ENCODE measurements around the gene CRYBG3. TPM values are rescaled to one million over a fixed set of nuclear protein-coding genes. Genes with fewer than 3 reads are reported as not detected.

The CRYBG3 gene
- total RNA-seq, 1 donor from 2014 or later, result 43.2 TPM

- DNase-seq, result peak; percentile 5
Observed at GRCh38 chr3:97838393-97838792, 16.6 kb downstream of the CRYBG3 start.

DNA sequence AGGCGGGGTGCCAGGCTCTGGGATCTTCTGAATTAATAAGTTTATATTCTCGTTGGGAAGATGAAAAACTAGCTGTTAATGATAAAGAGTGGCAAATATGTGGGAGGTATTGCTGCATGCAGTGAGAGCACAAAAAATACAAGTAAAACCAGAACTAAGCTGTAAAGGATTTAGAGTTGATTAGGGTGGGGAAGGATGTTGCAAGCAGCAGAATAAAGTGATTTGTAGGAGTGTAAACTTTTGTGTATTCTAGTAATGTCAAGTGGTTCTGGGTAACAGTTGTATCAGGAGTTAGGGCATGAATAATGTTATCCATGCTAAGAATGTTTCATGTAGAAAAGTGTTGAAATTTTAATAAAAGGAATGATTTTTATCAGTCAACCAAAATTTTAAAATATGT lies 18.1 kb downstream of the CRYBG3 start:
- no peak for DNase-seq

GRCh38 chr3:97841304-97841703 lies 19.5 kb downstream of the CRYBG3 start:
- no peak for DNase-seq

GRCh38 chr3:97841956-97842355 lies 20.1 kb downstream of the CRYBG3 start:
- DNase-seq, result no peak

GRCh38 chr3:97848779-97849178 lies 27.0 kb downstream of the CRYBG3 start:
- DNase-seq, result no peak

- no peak for DNase-seq
Observed at GRCh38 chr3:97857401-97857800, 35.6 kb downstream of the CRYBG3 start.

GRCh38 chr3:97860364-97860763 lies 38.6 kb downstream of the CRYBG3 start:
- DNase-seq, result no peak

DNA sequence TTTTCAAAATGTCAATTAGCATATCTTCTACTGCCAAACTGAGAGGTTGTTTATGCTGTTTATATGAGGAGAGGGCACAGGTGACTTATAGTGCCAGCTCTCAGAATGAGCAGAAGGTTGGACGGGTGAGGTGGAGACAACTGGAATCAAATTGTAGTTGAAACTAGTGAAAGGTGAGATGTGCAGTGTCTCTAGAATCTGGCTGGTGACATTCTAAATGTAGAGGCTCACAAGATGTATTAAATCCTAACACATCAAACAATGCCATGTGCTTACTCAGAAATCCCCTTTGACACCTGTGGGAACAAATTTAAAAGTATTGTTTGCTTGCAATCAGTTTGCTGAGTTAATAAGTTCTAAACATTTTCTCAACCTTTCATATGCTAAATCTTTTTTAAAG lies 40.8 kb downstream of the CRYBG3 start:
- DNase-seq, result no peak

- DNase-seq, result no peak
Observed at GRCh38 chr3:97863031-97863430, 41.2 kb downstream of the CRYBG3 start.

DNA sequence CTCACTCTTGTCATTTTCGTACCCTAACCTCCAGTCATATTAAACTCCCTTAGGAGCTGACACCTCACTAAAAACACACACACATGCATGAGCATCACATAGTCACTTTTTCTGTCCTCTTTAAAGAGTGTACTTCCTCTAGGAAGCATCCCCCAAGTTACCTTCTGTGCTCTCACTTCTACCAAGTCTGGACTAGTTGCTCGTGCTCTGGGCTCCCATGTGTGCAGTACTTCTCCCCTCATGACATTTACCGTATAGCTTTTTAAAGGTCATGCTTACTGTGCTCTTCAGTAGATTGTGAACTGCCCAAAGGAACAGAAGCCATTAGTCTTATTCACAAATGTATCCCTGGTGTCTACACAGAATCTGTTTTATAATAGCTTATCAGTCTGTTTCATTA lies 42.0 kb downstream of the CRYBG3 start:
- DNase-seq, result no peak

- no peak for DNase-seq
Observed at GRCh38 chr3:97871186-97871585, 49.4 kb downstream of the CRYBG3 start.

DNA sequence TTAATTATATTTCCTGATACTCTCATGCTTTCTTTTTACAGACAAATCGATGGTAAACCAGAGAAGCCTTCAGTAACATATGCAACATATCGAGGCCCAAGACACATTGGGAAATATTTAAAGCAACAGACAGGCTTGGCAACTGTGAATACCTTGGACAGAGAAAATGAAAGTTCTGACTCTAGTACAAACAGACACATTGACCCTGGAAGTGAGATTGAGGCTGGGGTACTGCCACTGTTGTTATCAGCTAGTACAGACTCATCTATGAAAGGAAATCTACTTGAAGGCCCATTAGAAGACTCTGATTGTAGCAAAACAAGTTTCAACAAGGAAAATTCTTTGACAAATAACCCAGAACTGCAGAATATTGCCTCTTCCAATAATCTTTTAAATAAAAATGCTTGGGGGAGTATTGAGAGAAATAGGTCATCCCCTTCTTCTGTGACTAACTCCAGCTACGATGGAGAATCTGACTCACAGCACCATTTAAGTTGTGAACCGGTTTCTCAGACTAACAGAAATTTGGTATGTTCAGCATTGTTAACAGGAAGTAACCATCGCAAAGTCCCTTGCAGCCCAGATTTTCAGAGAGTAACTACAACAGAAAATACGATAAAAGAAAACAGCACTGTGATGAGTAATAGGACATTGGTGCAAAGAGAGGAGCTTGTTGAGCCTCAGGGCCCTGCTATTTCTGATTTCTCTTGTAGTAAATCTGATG lies 50.2 kb downstream of the CRYBG3 start:
- DNase-seq, result peak; percentile 86

GRCh38 chr3:97872525-97873042 lies 50.8 kb downstream of the CRYBG3 start:
- no peak for DNase-seq

DNA sequence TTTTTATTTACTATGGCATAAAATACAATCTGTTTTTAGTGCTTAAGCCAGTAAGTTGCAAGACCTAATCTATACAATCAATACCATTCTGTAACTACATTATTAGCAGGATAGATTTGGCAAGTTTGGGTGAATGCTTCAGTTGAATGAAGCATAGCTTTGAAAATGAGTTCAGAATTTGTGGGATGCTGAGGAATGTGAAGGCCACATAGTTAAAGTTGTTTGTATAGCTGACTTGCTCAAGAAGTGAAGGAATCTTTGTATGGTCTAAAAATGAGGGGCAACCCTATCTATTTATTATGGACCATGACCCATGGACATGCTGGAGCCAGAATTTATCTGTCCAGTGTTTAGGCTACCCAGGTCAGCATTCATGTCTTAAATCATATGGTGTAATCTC lies 58.5 kb downstream of the CRYBG3 start:
- DNase-seq, result no peak

- peak; percentile 77 for DNase-seq
Observed at GRCh38 chr3:97882975-97883598, 61.3 kb downstream of the CRYBG3 start.

DNA sequence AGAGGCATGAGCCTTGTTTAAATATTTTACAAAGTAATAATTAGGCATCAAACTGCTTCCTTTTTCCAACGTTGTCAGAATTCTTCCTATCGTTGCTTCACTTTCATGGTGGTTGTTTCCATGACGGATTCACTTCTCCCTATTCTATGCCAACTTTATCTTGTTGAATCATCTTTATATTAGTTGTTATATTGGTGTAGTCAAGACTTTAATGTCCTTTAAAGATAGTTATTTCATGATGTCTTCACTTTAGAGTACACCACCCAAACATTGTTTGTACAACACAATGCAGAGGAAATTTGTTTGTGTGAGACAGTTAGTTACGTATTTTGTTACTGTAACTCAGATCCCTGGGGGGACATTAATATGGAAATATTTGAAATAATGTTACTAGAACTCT lies 61.9 kb downstream of the CRYBG3 start:
- DNase-seq, result peak; percentile 17

DNA sequence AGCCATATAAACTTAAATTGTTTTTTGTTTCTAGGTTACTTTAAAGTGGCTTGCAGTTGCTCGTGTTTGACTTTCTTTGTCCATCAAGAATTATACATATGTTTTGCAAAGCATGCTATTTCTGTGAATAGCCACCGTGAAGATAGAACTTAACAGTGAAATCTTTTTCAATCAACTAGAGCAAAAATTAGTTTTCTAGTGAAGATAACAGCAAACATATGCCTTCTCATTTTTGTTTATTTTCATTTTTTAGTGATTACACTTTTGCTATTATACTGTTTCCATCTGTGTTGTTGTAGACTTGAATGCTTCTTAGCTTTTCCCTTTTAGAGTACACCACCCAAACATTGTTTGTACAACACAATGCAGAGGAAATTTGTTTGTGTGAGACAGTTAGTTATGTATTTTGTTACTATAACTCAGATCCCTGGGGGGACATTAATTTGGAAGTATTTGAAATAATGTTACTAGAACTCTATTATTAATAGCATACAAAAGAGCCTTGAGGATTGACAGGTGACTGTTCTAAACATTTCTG lies 62.8 kb downstream of the CRYBG3 start:
- no peak for DNase-seq

DNA sequence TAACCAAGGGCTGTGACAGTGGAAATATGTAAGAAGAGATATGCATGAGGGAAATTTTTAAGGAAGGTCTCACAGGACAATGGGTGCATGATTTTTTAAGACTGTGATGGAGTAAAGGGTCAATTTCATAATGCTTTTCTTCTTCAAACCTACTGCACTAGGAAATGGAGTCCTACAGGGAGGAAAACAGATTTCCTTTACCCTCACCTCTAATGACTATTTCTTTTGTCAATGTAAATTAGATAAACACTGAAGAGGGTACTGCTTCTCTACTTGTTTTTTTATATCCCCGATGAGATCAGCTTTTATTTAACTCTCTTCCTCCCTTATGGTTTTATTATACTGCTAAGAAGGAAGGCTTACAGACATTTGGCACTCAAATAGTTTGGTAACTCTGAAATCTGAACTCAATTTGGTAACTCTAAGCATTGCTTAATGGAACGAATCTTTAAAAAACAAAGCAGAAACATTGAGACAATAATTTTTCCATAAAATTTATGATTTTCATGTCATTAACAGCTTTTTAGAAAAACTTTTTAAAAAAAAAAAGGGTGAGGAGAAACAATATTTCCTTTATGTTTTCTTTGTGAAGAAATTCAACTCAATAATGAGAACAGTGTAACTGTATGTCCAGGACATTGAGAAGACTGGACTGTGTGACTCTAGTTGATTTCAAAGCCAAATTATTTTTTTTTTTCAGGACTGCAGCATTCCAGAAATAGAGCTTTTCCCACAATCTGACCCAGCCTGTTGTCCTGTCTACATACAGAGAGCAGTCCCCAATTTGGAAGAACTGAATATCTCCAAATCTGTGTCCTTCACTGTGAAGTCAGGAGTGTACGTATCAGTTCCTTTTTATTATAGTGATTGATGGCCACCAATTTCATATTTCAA lies 64.4 kb downstream of the CRYBG3 start:
- DNase-seq, result peak; percentile 46

GRCh38 chr3:97889814-97890213 lies 68.0 kb downstream of the CRYBG3 start:
- DNase-seq, result no peak

GRCh38 chr3:97892852-97893251 lies 71.0 kb downstream of the CRYBG3 start:
- no peak for DNase-seq

DNA sequence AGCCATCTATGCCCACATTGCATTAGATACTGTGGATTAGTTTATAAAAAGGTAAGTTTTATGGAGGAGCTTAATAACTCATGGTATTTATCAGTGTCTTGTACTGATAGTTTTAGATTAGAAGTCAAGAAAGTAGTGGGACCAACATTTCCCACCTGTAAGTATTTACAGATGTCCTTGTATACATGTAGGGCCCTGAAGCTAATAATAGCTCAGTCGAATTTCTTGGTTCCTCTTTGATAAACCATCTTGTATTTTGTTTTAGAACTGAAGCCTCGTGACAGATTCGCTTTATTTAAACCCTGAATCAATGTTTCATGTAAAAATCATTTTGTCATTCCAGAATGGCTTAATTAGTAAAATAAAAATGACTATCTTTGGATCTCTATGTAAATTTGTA lies 73.4 kb downstream of the CRYBG3 start:
- no peak for DNase-seq

- DNase-seq, result no peak
Observed at GRCh38 chr3:97896129-97896528, 74.3 kb downstream of the CRYBG3 start.

DNA sequence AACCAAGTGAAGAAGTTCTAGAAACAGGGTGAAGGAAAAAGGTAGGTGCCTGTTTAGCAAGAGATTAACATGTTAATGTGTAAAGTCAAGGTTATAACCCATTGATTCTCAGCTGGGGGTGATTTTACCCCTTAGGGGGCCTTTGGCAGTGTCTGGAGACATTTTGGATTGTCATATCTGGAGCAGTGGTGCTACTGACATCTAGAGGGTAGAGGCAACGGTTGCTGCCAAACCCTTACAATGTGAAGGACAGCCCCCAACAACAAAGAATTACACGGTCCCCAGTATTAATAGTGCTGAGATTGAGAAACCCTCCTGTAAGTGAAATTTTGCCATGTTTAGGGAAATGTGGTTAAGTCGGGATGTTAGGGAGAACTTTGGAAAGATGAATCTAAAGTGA lies 74.7 kb downstream of the CRYBG3 start:
- DNase-seq, result no peak

Measured in dermis blood vessel endothelial cell (primary cell).